Muscle of arm (tissue), 12 donors: Measurements from ENCODE around the gene SPP1. TPM values are rescaled to one million over a fixed set of nuclear protein-coding genes. Genes with fewer than 3 reads are reported as not detected.

Experiments
- DNase-seq: peaks from one replicate; pipeline ENCODE4 v3.0.0-alpha.2; 2013
- polyA plus RNA-seq, 12 donors: library from polyadenylated mRNA; unstranded; fragments of 120-200 nt; gene quantifications; one replicate each; pipeline ENCODE4 v1.2.1, GENCODE V29; 2013; ENCODE audit not compliant: insufficient read length in 12 of 12

The SPP1 gene
- polyA plus RNA-seq, 12 donors: 33.7 to 365 (median 95.1) TPM; not detected in 1

DNA sequence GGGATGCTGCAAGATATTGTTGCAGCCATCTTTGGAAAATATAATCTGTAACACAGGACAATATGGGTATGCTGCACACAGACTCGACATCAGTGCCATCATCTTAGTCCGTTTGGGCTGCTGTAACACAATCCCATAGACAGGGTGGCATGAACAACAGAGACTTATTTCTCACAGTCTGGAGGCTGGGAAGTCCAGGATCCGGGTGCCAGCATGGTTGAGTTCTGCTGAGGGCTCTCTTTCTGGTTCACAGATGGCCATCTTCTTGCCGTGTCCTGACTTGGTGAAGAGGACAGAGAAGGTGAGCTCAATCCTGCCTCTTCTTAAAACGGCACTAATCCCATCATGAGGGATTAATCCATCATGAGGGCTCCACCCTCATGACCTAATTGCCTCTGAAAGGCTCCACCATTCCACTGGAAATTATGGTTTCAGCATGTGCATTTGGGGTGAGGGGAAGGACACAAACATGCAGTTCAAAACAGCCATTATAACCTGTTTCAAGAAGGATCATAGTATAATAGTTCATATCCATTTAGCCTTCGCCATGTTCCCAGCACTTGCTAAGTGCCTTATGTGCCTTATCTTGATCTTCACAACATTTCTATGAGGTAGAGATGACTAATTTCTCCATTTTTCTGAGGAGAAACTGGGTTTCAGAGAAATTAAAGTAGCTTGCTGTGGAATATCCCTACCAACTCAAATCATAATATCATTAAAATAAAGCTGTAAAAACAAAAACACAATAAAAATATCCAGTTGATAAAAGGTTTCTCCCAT, 27.9 kb upstream of the SPP1 start:
- DNase-seq: no peak

DNA sequence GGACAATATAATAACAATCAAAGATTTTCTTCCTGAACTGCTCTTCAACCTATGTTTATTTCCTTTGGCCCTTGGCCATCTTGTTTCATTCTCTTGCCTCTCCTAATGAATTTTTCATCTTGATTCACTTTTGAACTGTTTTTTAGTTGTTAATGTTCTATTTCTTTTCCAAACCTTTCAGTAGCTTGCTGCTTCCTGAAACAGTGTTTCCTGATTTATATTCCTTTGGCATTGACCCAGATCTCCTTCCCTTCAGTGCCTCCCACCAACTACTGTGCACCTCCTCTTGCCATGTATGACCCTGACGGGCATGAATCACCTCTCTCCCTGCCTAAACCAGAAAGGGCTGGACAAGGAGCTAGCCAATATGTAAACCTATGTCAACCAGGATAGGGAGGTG, 25.6 kb upstream of the SPP1 start:
- no peak for DNase-seq

DNA sequence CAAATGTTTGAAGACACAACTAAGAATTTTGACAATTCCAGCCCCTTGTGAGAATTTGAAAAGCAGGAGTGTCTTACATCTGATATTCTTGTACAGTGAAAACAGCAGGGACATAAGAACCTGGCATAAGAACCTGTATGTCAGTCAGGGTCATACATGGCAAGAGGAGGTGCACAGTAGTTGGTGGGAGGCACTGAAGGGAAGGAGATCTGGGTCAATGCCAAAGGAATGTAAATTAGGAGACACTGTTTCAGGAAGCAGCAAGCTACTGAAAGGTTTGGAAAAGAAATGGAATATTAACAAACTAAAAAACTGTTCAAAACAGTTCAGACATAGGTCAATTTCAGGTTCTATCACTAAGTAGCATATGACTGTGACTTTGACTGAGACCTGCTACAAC, 25.0 kb upstream of the SPP1 start:
- DNase-seq: no peak

DNA sequence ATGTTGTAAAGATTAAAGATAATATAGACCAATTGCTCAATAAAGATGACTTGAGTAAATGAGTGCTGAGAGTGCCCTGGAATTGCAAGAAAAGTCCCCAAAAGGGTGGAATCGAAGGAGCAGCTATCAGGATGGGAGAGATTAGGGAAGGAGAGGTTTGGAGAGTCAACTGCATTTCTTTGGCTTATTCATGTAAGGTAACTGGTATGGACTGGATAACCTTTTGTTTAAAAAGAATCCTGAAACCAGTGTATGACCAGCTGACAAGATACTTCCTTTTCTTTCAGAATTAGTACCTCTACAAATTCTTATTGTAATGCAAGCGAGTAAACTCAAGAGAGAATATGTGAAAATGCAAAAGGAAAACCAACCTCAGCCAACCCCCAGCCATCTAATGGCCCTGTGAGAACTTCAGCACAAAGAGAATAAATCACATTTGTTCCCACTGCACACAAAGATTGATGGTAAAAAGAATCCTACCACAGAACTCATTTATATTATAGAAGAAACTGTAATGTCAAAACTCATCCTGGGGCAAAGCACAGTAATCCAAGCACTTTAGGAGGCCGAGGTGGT, 24.5 kb upstream of the SPP1 start:
- no peak for DNase-seq

DNA sequence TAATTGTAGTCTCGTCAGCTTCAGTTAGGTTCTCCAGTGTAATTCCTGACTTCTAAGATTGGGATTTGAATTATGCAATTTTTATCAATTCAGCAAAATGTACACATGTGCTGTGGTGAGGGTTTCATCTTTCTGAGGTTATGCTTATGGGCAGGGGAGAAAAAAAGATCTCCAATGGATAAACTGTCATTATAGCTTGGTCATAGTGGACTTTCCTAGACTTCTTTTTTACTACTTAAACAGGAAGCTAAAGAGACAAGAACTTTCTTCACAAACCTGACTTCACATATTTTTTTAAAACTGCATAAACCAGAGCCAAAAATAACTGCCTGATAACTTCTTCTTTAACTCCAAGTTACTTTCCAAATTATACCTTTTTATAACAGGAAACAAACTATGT, 21.7 kb upstream of the SPP1 start:
- DNase-seq: no peak

DNA sequence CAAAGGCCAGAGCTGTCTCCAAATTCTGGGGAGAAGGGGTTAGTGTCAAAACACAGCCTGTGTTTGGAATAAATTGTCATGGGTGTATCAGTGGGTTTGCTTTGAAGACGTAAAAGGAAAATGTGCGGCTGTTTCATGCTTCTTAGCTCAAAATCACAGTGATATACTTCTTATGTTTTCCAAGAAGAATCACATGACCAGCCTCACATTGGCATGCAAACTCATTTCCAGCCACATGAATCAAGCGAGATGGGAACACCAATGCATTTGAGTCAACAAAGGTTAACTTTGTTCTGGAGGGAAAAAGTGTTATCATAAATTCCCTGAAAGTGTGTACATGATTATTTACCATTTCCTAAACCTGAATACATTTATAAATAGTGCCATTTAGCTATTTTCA, 19.0 kb upstream of the SPP1 start:
- no peak for DNase-seq

DNA sequence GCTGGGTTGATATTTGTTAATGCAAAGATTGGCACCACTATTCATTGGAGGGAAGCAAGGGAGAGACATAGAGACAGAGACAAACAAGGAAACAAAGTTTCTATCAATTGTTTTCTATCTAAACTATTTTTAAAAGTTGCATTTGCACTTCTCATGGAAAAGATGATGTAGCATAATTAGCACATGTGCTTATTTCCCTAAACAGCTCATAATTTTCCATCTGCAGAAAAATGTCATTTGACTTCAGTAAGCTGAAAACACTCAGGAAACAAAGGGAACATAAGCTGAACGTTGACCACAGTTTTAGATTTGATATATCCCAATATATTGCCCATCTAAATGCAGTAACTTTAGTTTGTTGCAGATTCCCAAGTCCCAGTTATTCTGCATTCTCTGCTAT, 18.5 kb upstream of the SPP1 start:
- DNase-seq: no peak

DNA sequence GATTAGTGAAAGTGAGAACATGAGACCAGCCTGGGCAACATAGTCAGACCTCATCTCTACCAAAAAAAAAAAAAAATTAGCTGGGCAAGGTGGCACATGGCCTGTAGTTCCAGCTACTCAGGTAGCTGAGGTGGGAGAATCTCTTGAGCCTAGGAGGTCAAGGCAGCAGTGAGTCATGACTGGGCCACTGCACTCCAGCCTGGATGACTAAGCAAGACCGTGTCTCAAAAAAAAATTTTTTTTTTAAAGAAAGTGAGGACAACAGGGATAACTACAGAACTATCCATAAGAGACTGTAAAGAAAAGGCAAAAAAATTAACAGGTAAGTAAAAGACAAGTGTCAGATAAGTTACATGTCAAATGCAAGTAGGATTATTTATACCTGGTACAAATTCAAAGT, 13.5 kb upstream of the SPP1 start:
- DNase-seq: no peak

DNA sequence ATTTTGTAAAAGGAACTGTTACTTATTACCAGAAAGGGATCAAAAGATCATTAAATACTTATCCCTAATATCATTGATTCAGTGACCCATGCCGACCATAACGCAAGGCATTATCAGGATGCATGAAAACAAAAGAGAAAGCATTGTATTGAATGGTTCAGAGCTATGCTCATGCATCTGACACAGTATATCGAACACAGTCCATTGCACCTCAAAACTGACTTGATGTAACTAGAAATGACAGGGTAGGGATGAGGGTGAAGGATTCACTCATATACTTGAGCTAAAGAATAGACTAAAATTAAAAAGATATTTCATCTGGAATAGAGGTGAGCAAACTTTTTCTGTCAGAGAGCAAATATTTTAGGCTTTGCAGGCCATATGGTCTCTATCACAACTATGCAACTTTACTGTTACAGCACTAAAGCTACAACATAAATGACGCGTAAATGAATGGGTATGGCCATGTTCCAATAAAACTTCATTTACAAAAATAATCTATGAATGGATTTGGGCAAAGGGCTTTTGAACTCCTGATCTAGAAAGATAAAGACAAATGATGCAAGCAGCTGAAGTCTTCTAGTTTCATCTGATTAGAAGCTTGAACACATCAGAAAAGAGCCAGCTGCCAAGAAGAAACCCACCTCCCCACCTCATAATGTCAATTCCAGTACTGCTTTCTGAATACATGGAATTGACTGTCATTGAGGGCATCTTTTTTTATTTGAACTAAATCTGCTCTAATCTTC, 12.9 kb upstream of the SPP1 start:
- no peak for DNase-seq

DNA sequence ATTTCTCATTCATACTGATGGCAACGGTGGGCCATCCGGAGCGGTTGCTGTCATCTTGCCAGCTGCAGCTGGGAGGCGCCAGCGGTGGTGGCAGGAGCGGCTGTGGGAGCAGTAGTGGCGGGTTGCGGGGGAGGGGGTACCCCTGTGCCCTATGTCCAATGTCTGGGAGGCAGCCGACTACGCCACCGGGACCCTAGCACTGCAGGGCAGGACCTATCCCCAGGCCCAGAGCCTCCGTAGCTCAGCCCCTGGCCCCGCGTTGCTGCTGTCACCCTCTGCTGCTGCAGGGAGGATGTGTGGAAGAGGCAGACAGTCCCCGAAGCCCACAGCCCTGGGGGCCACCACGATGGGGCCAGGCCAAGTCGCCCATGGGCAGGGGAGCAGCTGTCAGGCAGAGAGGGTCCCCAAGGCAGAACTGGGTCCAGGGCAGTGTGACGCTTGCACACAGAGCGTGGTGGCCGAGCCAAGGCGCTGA, 10.0 kb upstream of the SPP1 start:
- no peak for DNase-seq

DNA sequence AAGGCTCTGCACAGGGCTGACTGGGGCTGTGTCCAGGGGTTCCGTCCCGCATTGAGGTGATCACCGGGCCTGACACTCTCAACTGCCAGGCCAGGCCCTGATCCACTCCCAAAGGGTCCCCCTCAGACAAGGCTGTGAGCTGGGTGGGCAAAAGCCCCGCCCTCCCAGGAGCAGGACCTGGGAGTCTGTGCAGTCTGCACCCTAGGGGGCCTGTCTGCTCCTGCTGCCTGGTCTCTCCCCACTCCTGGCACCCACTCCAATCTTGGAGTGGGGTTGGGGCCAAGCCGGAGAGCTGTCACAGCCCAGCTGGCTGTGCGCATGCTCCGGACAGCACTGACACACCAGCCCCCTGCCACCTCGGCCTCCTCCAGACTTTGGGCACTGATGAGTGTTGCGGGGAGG, 9.4 kb upstream of the SPP1 start:
- DNase-seq: no peak

DNA sequence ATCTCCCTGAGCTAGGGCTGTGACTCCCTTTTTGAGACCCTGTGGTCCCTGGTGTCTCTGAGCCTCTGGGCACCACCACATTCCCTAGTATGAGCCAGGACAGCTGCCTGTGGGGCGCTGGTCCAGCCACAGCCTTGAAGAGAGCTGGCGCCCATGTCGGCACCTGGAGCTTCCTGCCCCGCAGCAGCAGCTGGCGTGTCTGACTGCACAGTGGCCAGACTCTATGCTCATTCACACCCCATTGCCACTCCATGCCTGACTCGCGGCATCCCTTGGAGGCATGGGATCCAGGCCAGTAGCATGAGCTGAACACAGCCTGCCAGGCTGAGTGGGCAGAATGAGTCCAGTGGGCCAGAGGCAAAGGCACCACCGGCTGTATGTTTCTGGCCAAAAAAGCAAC, 8.3 kb upstream of the SPP1 start:
- no peak for DNase-seq

DNA sequence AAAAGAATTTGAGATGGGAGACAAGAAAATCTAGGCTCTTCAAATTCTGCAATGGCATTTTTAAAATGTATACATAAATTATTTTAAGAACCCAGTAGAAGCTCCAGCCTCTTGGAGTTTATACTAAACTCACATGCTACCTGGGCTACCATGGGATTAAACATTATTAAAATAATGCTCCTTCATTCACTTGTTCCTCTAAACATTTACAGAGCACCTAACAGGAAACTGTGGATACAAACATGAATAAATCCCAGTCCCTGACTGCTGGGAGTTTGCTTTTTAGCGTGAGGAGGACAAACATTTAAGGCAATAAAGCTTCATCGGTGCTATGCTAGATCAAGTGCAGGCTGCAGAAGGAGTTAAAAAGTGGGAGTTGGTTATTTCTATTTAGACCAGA, 5.4 kb upstream of the SPP1 start:
- DNase-seq: no peak

DNA sequence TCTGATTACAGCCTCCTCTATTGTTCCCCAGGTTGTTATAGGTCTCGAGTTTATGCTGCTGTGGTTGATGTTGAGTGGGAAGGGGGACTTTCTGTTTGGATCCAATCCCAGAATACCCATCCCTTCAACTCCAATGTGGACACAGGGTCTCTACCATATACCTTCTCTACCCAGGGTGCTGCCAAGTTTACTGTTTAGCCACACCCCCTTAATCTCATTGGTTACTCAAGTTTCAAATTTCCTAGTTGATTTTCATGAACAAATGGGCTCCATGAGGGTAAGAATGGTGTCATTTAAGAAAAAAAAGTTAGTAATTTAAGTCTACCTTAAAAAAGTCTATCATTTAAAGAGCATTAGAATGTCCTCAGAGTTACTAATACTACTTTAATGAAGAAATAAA, 3.6 kb upstream of the SPP1 start:
- no peak for DNase-seq

DNA sequence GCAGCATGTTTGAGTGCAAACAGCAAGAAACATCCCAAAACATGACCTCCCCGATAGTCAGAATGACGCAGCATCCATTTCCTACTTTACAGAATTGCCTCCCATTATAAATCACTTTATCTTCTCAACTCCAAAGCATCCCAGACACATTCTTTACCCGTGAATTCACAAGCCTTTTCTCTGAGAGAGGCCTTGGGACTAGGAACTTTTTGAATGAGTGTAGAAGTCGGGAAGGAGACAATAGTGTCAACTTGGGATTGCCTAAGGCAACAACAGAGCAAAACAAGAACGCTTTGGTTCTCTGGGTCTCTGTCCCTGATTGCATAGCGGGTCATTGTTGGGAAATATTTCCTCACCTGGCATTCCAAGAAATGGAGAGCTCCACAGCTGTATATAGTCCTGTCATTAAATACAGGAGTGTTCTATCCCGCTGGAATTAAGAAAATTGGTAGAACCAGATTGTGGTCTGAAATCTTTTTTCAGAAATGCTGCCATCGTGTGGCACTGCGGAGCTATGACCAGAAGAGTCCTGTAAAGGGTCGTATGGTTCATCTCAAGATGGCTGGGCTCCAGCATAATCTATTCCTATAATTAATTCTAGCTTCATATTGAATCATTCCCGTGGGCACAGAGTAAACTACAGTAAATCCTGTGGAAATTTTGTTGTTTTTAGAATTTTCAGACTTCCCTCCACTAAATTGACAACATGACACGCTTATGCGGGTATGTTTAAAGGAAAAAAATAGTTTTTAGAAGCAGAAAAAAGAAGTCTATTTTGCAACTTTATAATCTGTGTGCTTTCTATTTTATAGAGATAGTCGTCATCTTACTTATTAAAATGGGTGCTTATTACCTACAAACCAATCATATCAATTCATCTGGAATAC, 2.0 kb upstream of the SPP1 start:
- peak; percentile 46 for DNase-seq

DNA sequence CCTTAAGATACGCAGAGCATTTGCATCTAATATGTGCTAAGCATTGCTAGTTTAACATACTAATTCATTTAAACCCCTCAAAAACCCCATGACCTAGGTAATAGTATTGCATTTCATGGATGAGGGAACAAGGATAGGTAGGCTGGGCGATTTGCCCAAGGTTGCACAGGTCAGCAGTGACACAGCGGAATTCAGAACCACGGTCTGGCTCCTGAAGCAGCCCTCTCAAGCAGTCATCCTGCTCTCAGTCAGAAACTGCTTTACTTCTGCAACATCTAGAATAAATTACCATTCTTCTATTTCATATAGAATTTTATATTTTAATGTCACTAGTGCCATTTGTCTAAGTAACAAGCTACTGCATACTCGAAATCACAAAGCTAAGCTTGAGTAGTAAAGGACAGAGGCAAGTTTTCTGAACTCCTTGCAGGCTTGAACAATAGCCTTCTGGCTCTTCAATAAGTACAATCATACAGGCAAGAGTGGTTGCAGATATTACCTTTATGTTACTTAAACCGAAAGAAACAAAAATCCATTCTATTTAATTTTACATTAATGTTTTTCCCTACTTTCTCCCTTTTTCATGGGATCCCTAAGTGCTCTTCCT, 555 bp upstream of the SPP1 start:
- no peak for DNase-seq

DNA sequence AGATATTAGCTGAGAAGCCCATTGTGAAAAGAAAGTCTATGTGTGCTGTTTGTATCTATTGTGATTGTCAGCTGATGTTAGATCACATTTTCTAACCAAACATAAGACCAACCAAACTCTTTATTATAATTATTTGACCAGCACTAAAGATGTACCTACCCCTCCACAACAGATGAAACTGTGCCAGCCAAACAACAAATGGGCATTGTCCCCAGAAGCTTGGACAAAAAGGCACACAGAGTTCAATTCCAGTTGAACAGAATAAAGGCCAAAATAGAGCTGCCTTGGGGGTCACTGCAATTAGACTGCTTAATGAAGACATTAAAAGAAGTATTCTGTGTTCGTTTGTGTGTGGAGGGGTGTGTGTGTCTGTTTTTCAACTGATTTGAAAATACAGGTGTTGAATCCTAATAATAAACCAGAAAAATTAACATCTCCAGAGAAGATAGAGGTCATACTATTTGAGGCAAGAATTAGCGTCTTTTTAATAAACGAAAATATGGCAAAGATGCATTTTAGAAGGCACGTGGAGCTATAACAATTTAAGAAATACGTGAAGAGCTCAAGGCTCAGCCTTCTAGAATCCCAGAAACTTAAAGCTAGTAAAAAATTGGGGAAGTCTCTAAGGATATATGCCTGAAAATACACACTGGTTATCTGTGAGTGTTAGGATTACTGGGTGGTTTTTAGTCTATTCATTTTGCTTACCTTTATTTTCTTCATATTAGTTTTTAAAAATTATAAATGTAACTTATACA, 2.2 kb downstream of the SPP1 start:
- DNase-seq: no peak

DNA sequence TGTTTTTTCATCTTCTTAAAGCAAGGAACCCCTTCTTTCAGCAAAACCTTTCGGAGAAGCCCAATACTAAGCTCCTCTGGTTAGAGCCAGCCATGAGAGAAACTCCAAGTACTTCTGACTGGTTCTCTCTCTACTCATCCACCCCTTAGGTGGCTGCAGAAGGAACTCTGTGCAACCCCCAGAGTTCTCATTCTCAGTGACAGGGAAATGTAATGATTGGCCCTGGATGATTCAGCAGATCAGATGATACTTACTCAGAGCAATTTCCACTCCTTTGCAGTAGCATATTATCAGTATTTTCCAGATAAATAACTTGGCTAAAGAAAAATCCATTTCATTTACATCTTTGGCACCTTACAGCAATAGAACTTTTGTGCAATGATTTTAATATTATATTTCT, 3.2 kb downstream of the SPP1 start:
- no peak for DNase-seq

DNA sequence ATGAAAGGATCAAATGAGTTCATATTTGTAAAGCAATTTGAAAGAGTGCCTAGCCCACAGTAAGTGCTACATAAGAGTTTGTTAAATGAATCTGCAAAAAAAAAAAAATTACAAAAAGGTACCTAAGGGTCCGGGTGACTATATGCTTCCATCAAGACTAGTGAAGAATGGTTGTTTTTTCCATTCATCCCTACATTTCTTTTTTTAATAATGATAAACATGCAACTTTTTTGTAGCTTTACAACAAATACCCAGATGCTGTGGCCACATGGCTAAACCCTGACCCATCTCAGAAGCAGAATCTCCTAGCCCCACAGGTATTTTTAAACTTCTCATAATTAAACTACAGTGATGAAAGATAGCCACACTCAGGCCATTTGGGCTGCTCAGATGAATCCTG, 4.3 kb downstream of the SPP1 start:
- DNase-seq: no peak

DNA sequence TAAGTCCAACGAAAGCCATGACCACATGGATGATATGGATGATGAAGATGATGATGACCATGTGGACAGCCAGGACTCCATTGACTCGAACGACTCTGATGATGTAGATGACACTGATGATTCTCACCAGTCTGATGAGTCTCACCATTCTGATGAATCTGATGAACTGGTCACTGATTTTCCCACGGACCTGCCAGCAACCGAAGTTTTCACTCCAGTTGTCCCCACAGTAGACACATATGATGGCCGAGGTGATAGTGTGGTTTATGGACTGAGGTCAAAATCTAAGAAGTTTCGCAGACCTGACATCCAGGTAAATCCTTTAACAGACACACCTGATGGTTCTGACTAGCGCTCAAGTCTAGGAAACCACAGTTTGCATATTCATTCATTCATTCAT, 6.0 kb downstream of the SPP1 start:
- DNase-seq: no peak

DNA sequence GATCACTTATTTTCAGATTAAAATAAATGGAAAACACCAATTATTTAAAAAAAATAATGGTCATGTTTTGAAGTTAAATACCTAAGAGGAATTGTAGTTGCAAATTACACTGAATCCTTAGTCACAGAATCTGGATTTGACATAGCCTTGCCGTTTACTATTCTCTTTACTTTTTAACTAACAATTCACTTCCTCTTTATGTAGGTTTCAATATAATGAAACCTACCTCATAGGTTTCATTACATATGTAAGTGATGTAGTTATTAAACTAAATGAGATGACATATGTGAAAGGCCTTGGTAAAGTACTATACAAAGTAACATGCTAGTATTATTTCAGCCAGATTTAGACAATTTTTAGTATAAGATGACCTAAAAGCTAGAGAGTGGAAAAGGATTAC, 6.5 kb downstream of the SPP1 start:
- no peak for DNase-seq
